HFFc6 (cell line): ENCODE results near the gene ZBTB45. TPM values are rescaled to one million over a fixed set of nuclear protein-coding genes. Genes with fewer than 3 reads are reported as not detected.

Experiments
- DNase-seq: peaks from one replicate; pipeline ENCODE4 v3.0.0-alpha.2; 2018
- H3K27ac Mint-ChIP-seq: 2 replicates; pipeline ENCODE4 v1.8.0; 2020; ENCODE audit warnings: mild to moderate bottlenecking, mixed read lengths
- H3K27me3 Mint-ChIP-seq: 2 replicates; pipeline ENCODE4 v1.8.0; 2021; ENCODE audit warnings: mild to moderate bottlenecking, moderate library complexity, mixed read lengths; ENCODE audit not compliant: insufficient read depth
- H3K36me3 Mint-ChIP-seq: 2 replicates; pipeline ENCODE4 v1.8.0; 2021; ENCODE audit warnings: low read depth, mixed read lengths
- H3K4me1 Mint-ChIP-seq: 2 replicates; pipeline ENCODE4 v1.8.0; 2020; ENCODE audit warnings: low read depth, mixed read lengths
- H3K4me3 Mint-ChIP-seq: 2 replicates; pipeline ENCODE4 v1.8.0; 2020; ENCODE audit warnings: mild to moderate bottlenecking, moderate library complexity, mixed read lengths
- H3K9me3 Mint-ChIP-seq: 2 replicates; pipeline ENCODE4 v1.8.0; 2020; ENCODE audit warnings: mild to moderate bottlenecking, mixed read lengths
- total RNA-seq, 6 experiments: library from RNA; stranded (reverse); fragmentation: NEBNext Ultra II Directional; extraction: Animal tissue kit (Norgen Biotek cat#: 25700); gene quantifications; 2 replicates in 1 of 6; 3 replicates in 5 of 6; pipeline ENCODE4 v1.2.3, GENCODE V29; 2021
- TF ChIP-seq, protein P1 (sequence below): fragments of 200-600 bp; sonication (generic); IDR thresholded peaks from 2 replicates; pipeline ENCODE4 v1.5.0; 2021; ENCODE audit warnings: antibody characterized with exemption, mild to moderate bottlenecking

ZBTB45 gene
- total RNA-seq, 6 experiments from 2014 or later: 15.0 to 17.4 (median 16.7) TPM

DNA sequence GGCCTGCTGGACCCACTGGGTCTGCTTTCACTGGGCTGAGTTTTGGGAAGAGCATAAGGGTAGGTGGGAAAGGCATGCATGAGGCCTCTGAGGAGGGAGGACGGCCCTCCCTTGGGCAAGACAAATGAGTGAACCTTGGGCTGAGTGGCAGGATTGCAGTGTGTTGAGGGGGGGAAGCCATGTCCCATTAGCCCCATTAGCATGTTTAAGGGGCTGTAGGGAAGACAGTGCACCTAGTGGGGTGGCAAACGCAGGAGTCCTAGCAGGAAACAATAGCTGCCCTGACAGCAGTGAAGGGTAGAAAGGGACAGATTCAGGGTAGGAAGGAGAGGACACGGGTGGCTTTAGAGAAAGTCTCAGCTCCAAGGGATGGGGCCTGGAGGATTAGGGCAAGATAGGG, 3.1 kb upstream of the ZBTB45 start:
- TF ChIP-seq, protein P1, sequence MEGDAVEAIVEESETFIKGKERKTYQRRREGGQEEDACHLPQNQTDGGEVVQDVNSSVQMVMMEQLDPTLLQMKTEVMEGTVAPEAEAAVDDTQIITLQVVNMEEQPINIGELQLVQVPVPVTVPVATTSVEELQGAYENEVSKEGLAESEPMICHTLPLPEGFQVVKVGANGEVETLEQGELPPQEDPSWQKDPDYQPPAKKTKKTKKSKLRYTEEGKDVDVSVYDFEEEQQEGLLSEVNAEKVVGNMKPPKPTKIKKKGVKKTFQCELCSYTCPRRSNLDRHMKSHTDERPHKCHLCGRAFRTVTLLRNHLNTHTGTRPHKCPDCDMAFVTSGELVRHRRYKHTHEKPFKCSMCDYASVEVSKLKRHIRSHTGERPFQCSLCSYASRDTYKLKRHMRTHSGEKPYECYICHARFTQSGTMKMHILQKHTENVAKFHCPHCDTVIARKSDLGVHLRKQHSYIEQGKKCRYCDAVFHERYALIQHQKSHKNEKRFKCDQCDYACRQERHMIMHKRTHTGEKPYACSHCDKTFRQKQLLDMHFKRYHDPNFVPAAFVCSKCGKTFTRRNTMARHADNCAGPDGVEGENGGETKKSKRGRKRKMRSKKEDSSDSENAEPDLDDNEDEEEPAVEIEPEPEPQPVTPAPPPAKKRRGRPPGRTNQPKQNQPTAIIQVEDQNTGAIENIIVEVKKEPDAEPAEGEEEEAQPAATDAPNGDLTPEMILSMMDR: no peak
- H3K36me3 Mint-ChIP-seq: no peaks in the 10 kb centered on the region
- no peak for DNase-seq
- H3K27me3 Mint-ChIP-seq: peaks cover 3% of the 10 kb centered on the region
- no peak overlapping the region for H3K27ac Mint-ChIP-seq
- H3K4me3 Mint-ChIP-seq: no peak overlapping the region
- peaks cover 19% of the 10 kb centered on the region for H3K4me1 Mint-ChIP-seq
- no peaks in the 10 kb centered on the region for H3K9me3 Mint-ChIP-seq

DNA sequence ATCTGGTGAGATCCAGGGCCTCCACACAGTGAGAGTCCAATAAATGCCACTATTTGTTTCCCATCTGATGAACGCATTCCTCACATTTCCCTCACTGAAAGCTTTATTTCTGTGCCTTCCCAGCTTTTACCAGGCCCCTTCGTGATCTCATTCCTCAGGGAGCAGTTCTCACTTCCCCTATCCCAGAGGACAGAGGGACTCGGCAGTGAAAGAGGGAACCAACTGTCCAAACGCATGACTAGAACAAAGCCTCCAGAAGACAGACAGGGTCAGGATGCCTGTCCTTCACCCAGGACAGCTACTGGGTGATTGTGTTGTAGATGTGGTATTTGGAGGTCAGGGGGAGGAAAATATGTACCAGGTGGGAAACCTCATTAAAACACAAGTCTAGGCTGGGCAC, 2.0 kb upstream of the ZBTB45 start:
- peak overlapping the region; percentile 64 for H3K27ac Mint-ChIP-seq
- TF ChIP-seq, protein P1: no peak
- H3K4me1 Mint-ChIP-seq: peaks cover 19% of the 10 kb centered on the region
- no peak for DNase-seq
- H3K4me3 Mint-ChIP-seq: peak overlapping the region; percentile 57
- H3K36me3 Mint-ChIP-seq: no peaks in the 10 kb centered on the region
- no peaks in the 10 kb centered on the region for H3K9me3 Mint-ChIP-seq
- no peaks in the 10 kb centered on the region; the same call in 1 of the 2 replicates for H3K27me3 Mint-ChIP-seq

DNA sequence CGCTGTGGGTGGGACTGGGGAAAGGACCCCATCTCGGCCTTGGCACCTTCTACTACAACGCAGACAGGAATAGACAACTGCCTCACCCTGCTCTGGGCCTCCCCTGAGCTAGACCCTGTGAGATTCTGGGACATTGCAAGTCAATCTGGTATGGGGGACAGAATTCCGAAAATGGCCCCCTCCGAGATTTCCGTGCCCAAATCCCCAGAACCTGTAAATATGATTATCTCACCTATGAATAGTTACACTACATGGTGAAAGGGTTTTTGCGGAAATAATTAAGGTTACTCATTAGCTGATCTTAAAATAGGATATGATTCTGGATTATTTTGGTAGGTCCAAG, 618 bp upstream of the ZBTB45 start:
- Mint-ChIP-seq H3K27me3 (peaks cover 2% of the 10 kb centered on the region; the same call in 1 of the 2 replicates), H3K4me3 (peak overlapping the region; percentile 95), H3K27ac (peak overlapping the region; percentile 96), H3K36me3 (peaks cover 5% of the 10 kb centered on the region), H3K9me3 (no peaks in the 10 kb centered on the region), H3K4me1 (peaks cover 26% of the 10 kb centered on the region)
- TF ChIP-seq, protein P1: no peak
- no peak for DNase-seq

DNA sequence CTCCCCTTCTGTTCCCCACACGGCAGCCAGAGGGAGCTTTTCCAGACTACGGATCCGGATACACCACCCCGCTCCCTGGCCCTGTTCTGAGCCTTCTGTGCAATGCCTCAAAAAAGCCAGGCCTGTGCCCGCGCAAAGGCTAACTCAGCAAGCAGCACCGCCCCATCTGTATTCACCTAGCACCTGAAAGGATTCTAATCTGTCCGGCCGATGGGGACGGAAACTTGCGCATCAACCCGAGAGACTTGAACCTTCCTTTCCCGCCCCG, 589 bp downstream of the ZBTB45 start:
- Mint-ChIP-seq H3K4me3 (peak overlapping the region; percentile 95), H3K4me1 (peaks cover 26% of the 10 kb centered on the region), H3K9me3 (no peaks in the 10 kb centered on the region), H3K36me3 (peaks cover 5% of the 10 kb centered on the region), H3K27ac (peak overlapping the region; percentile 96), H3K27me3 (peaks cover 4% of the 10 kb centered on the region)
- TF ChIP-seq, protein P1: peak; percentile 54; the same call in 1 of the 2 replicates
- DNase-seq: peak; percentile 60

DNA sequence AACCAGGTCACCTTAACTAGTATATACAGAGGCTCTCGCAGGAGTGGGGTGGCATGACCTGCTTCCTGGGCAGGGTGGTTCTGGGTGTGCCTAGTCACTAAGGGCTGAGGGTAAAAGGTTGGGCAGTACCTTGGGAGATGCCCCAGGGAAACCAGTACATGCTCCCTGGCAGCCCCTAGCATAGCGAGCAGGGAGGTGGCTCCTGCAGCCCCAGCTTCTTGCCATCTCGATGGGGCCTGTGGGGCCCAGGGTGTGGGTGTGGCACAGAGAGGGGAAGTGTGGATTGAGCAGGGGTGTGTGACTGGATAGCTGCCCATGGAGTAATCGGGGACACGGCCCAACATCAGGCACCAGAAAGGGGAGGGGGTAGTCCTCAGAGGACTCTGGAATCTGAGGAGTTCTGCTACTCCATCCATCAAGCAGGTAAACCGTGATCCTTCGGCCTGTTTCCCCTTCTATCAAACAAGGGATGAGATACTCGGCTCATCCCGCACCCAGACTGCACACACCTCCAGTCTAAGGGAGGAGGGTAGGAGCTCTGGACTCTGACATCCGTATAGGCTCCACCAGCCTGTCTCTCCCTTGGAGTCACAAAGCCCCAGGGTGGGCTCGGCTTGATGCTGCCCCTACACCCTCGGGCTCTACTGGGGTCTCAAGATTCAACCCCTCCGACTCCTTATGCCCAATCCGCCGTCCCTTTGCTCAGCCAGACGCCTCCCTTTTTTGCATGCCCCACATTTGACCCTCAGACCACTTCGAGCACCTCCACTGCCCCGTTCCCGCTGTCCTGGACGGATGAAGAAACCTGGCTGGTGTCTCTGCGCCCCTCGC, 1.1 kb downstream of the ZBTB45 start:
- no peak for DNase-seq
- Mint-ChIP-seq H3K27ac (peak overlapping the region; percentile 96), H3K9me3 (no peaks in the 10 kb centered on the region), H3K27me3 (peaks cover 4% of the 10 kb centered on the region), H3K4me1 (peaks cover 26% of the 10 kb centered on the region), H3K4me3 (peak overlapping the region; percentile 95), H3K36me3 (peaks cover 5% of the 10 kb centered on the region)
- TF ChIP-seq, protein P1: no peak
